ENCODE results near the gene NR4A2. TPM values are rescaled to one million over a fixed set of nuclear protein-coding genes. Genes with fewer than 3 reads are reported as not detected.

The NR4A2 gene
- total RNA-seq, 1 experiment from 2014 or later: 17.9 TPM

GRCh38 chr2:156343940-156344301 lies 11.4 kb upstream of the NR4A2 start:
- BruUV-seq (replicated peaks): no TSS peak
- no peak for TF ChIP-seq TCF7L2 (IDR thresholded peaks at IDR 0.05; ENCODE audit: borderline replicate concordance, extremely low read depth, insufficient read depth, insufficient read length)
- peak; percentile 3; the same call in 1 of the 2 replicates for TF ChIP-seq POLR2AphosphoS5 (IDR thresholded peaks at IDR 0.05; ENCODE audit: low read depth, low read length)
- peak overlapping the region; percentile 23; the same call in 1 of the 2 replicates for H3K27ac ChIP-seq (ENCODE audit: low read depth, low read length)
- ChIA-PET RAD21 (ENCODE audit: low non-redundant PET in 1 of 2, low total read pairs in 2 of 2, uncharacterized antibody in 2 of 2, unreplicated experiment in 2 of 2) (no interaction called here), CTCF (interaction anchor here (1.9 kb wide), 1 partner anchor 246 kb away, joined by 7 read pairs; no protein-coding TSS in a partner anchor), POLR2A (interaction anchor here (1.3 to 1.8 kb wide), 2 partner anchors 10 to 57 kb away, joined by 4 to 9 read pairs; no protein-coding TSS in a partner anchor)
- H3K9ac ChIP-seq (ENCODE audit: low read length): peak overlapping the region; percentile 82
- H3K9me3 ChIP-seq (ENCODE audit: control insufficient read depth in 1 of 2, insufficient read depth in 1 of 2, low read depth in 1 of 2, low read length in 2 of 2): no peaks in the 10 kb centered on the region
- H3K4me1 ChIP-seq (ENCODE audit: control insufficient read depth in 1 of 2, insufficient read depth in 2 of 2, low read length in 2 of 2): peaks cover 45 to 72% of the 10 kb centered on the region in 2 experiments
- H2AFZ ChIP-seq (ENCODE audit: low read depth, low read length, poor library complexity, severe bottlenecking): no peak overlapping the region
- H3K79me2 ChIP-seq (ENCODE audit: insufficient read depth, low read length): peaks cover 13% of the 10 kb centered on the region
- no peaks in the 10 kb centered on the region for H3K9me2 ChIP-seq (ENCODE audit: insufficient read depth)
- peak overlapping the region; percentile 83 for H3K4me2 ChIP-seq (ENCODE audit: low read length)
- no peak for ATAC-seq
- no peak overlapping the region for H3K4me3 ChIP-seq (replicated peaks in 1 of 2; ENCODE audit: low read depth in 1 of 2, low read length in 2 of 2)
- H3K36me3 ChIP-seq (ENCODE audit: control insufficient read depth in 1 of 2, insufficient read depth in 2 of 2, low read length in 2 of 2): no peaks in the 10 kb centered on the region
- no peak for DNase-seq (ENCODE audit: low read depth, low spot score)
- intact Hi-C loops (cut with micrococcal nuclease): no loop called here
- H3K27me3 ChIP-seq (ENCODE audit: insufficient read depth, low read length): no peaks in the 10 kb centered on the region
- H4K20me1 ChIP-seq (ENCODE audit: insufficient read depth): no peaks in the 10 kb centered on the region

- RAD21 ChIA-PET (ENCODE audit: low non-redundant PET in 1 of 2, low total read pairs in 2 of 2, uncharacterized antibody in 2 of 2, unreplicated experiment in 2 of 2): interaction anchor here (1.3 to 1.4 kb wide), 2 partner anchors 9 to 57 kb away, joined by 3 to 5 read pairs; no protein-coding TSS in a partner anchor
- Histone ChIP-seq H3K27me3 (ENCODE audit: insufficient read depth, low read length) (no peaks in the 10 kb centered on the region), H3K9me3 (ENCODE audit: control insufficient read depth in 1 of 2, insufficient read depth in 1 of 2, low read depth in 1 of 2, low read length in 2 of 2) (no peaks in the 10 kb centered on the region), H3K9ac (ENCODE audit: low read length) (peak overlapping the region; percentile 82), H2AFZ (ENCODE audit: low read depth, low read length, poor library complexity, severe bottlenecking) (no peak overlapping the region), H3K4me1 (ENCODE audit: control insufficient read depth in 1 of 2, insufficient read depth in 2 of 2, low read length in 2 of 2) (peaks cover 51 to 78% of the 10 kb centered on the region in 2 experiments), H4K20me1 (ENCODE audit: insufficient read depth) (no peaks in the 10 kb centered on the region), H3K79me2 (ENCODE audit: insufficient read depth, low read length) (peaks cover 13% of the 10 kb centered on the region), H3K27ac (ENCODE audit: low read depth, low read length) (peak overlapping the region; percentile 82), H3K4me3 (replicated peaks in 1 of 2; ENCODE audit: low read depth in 1 of 2, low read length in 2 of 2) (peak overlapping the region; percentile 55 to 61), H3K4me2 (ENCODE audit: low read length) (peak overlapping the region; percentile 83), H3K36me3 (ENCODE audit: control insufficient read depth in 1 of 2, insufficient read depth in 2 of 2, low read length in 2 of 2) (no peaks in the 10 kb centered on the region), H3K9me2 (ENCODE audit: insufficient read depth) (no peaks in the 10 kb centered on the region)
- DNase-seq (ENCODE audit: low read depth, low spot score) (no peak), ATAC-seq (peak; percentile 2)
- CTCF ChIA-PET: interaction anchor here (1.9 kb wide), 1 partner anchor 246 kb away, joined by 7 read pairs; no protein-coding TSS in a partner anchor
- POLR2A ChIA-PET: interaction anchor here (1.0 to 2.3 kb wide), 7 partner anchors 9 to 242 kb away, joined by 3 to 15 read pairs (median 3); no protein-coding TSS in a partner anchor
- BruUV-seq (replicated peaks): TSS peak; percentile 84
- intact Hi-C loops (cut with micrococcal nuclease): no loop called here
- TF ChIP-seq, protein P1, sequence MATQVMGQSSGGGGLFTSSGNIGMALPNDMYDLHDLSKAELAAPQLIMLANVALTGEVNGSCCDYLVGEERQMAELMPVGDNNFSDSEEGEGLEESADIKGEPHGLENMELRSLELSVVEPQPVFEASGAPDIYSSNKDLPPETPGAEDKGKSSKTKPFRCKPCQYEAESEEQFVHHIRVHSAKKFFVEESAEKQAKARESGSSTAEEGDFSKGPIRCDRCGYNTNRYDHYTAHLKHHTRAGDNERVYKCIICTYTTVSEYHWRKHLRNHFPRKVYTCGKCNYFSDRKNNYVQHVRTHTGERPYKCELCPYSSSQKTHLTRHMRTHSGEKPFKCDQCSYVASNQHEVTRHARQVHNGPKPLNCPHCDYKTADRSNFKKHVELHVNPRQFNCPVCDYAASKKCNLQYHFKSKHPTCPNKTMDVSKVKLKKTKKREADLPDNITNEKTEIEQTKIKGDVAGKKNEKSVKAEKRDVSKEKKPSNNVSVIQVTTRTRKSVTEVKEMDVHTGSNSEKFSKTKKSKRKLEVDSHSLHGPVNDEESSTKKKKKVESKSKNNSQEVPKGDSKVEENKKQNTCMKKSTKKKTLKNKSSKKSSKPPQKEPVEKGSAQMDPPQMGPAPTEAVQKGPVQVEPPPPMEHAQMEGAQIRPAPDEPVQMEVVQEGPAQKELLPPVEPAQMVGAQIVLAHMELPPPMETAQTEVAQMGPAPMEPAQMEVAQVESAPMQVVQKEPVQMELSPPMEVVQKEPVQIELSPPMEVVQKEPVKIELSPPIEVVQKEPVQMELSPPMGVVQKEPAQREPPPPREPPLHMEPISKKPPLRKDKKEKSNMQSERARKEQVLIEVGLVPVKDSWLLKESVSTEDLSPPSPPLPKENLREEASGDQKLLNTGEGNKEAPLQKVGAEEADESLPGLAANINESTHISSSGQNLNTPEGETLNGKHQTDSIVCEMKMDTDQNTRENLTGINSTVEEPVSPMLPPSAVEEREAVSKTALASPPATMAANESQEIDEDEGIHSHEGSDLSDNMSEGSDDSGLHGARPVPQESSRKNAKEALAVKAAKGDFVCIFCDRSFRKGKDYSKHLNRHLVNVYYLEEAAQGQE (IDR thresholded peaks at IDR 0.05; ENCODE audit: low read depth): no peak
- TF ChIP-seq SRF (IDR thresholded peaks at IDR 0.05; ENCODE audit: low read depth) (no peak), EGR1 (IDR thresholded peaks at IDR 0.05; ENCODE audit: low read depth) (no peak), SP1 (IDR thresholded peaks at IDR 0.05; ENCODE audit: low read depth) (no peak), ZFX (IDR thresholded peaks at IDR 0.05) (no peak), JUND (IDR thresholded peaks at IDR 0.05) (no peak), POLR2AphosphoS5 (IDR thresholded peaks at IDR 0.05; ENCODE audit: low read depth, low read length) (no peak; the same call in 1 of the 2 replicates), FOSL1 (IDR thresholded peaks at IDR 0.05; ENCODE audit: low read depth) (no peak), ELF1 (IDR thresholded peaks at IDR 0.05; ENCODE audit: borderline replicate concordance, low read depth) (no peak), ZBTB33 (IDR thresholded peaks at IDR 0.05; ENCODE audit: extremely low read depth, insufficient replicate concordance, low read length) (no peak), EZH2 (IDR thresholded peaks at IDR 0.05) (no peak), POLR2A (IDR thresholded peaks at IDR 0.05; ENCODE audit: borderline replicate concordance, extremely low read depth, insufficient read depth, insufficient read length) (no peak)
Measured at GRCh38 chr2:156343096-156343939, 10.8 kb upstream of the NR4A2 start.
